Measurements from ENCODE around the gene CCDC88C.
A peak's percentile ranks its signal among the peaks of the same experiment; 100 is the strongest.

Gene CCDC88C

GRCh38 chr14:91363776-91364523, 53.7 kb downstream of the CCDC88C start:
- no peak for DNase-seq

- no peak for DNase-seq
These were observed 56.3 kb downstream of the CCDC88C start for GRCh38 chr14:91361233-91361811.

- DNase-seq: no peak
These were observed 57.0 kb downstream of the CCDC88C start for GRCh38 chr14:91360490-91361232.

DNA sequence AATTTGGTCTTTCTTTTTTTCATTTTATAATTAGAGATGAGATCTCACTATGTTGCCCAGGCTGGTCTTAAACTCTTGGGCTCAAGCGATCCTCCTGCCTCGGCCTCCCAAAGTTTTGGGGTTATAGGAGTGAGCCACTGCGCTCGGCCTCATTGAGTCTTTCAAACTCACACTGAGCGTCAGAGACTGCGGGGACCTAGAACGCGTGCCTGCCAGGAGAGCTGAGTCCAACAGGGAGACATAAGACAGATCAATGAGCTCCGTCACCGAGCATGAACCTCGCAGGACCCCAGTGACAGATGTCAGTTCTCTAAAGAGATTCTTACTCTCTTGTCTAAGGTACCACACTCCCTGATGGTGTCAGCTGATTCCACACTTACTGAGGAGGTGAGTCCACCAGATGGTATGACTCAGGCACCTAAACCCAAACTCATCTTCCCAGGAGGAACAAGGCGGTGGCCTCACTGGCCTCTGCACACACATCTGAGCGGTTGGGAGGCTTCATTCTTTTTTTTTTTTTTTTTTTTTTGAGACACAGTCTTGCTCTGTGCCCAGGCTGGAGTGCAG, 58.9 kb downstream of the CCDC88C start:
- DNase-seq: no peak

DNA sequence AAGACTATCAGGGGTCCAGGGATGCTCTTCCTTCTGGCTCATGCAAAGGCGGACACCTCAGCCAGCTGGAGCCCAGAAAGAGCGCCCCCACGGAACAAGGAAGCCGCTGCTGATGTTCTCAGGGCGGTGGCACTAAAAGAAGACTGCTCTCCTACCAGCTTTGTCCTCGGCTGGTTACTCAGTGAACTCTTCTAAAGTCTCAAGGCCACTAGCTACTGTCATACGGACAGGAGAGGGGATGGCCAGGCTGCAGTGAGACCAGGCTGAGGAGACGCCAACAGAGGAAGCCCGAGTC, 59.6 kb downstream of the CCDC88C start:
- DNase-seq: no peak

DNA sequence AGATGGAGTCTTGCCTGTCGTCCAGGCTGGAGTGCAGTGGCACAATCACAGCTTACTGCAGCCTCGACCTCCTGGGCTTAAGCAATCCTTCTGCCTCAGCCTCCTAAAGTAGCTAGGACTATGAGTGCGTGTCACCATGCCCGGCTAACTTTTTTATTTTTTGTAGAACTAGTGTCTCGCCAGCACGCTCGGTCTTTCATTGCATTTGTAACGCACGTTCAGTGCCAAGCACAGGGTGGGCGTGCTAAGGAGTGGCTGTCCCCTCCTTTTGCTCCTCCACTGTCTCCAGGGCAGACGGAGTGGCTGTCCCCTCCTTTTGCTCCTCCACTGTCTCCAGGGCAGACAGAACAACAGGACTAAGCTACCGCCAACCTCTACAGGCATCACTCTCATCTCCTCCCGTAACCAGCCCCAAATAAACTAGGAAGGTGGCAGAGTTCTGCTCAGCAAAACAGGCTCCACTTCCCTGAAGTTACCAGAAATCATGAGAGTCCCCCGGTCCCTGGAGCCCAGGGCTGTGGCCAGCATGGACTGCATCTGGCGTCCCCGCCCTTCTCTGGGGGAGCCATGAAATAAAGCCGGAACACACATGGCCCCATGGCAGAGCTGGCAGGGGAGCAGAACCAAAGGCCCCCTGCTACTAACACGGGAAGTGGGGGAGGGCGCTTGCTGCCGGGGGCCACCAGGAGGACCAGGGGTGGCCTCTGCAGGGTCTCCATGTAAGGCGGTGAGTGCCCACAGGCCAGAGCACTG, 60.2 kb downstream of the CCDC88C start:
- DNase-seq: no peak

- DNase-seq: no peak
These were observed 61.3 kb downstream of the CCDC88C start for GRCh38 chr14:91356181-91356763.

- peak; percentile 74 for DNase-seq
These were observed 62.5 kb downstream of the CCDC88C start for GRCh38 chr14:91354979-91355685.

- no peak for DNase-seq
These were observed 63.3 kb downstream of the CCDC88C start for GRCh38 chr14:91354221-91354916.

DNA sequence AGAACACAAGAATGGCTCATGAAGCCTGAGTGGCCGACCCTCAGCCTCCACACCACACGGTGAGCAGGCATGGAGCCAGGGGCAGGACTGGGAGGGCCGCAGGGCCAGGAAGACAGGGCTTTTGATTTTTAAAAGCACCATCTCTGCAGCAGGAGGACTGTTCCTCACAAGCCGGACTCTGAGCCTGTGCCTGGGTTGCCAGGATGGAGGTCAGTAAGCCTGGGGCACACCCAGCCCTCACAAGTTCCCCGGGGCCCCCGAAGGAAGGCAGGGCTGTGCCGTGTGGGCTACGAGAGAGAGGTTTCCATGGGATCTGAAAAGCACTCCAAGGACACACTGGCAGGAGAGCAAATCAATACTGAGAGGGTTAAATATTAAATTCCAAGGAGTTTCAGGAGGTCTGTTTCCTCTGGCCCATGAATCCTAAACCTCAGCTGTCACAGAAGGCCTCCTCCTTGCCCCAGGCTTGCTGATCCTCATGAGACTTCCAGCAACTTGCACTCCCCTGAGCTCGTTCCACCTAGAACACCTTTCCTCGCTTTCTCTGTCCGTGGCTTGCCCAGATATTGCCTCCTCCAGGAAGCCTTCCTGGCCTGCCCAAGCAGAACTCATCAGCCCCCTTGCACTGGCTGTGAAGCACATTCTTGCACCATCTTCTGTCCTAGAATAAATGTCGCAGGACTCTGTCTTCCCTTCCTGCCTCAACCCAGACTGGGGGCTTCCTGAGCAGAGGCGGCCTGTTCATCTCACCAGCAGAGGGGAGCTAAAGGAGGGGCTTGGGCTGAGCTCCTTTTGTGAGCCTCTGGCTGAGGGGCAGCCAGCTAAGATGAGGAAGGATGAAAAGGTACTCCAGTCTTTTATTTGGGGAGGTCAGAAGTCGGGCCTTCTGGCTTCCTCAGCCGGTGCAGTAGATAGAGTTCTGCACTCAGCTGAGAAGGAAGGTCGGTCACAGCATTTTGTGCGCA, 64.6 kb downstream of the CCDC88C start:
- no peak for DNase-seq

DNA sequence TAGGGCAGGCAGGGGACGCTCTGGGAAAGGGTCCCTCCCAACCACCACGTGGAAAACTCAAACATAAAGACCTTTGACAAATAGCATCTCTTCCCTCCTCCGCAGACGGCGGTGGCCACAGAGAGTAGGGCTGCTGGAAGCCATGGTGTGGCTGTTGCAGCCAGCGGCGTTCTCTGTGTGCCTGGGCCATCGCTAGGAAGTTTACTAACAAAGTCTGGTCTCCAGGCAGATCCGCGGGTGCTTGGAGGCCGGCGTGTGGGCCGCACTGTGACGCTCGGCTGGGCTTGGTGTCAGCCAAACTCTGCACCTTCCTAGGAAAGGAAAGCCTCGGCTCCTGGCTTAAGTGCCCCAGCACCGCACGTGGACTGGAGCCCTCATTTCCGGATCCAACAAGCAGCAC, 65.6 kb downstream of the CCDC88C start:
- no peak for DNase-seq

DNA sequence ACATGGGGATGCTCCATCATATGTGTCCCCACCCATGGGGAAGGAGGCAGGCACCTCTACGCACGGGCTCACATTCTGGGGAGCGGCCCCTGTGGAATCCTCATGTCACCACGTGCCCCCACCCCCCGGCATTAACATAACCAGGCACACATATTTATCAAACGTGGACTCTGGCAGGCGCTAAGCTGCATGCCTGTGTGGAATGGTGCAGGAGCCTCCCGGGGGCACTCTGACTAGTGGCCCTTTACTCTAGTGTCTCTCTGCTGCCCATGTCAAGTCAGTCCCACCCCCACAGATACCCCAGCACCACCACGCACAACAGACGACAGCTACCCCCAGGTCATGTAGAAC, 66.1 kb downstream of the CCDC88C start:
- no peak for DNase-seq

- DNase-seq: peak; percentile 79
These were observed 66.7 kb downstream of the CCDC88C start for GRCh38 chr14:91350813-91351511.

DNA sequence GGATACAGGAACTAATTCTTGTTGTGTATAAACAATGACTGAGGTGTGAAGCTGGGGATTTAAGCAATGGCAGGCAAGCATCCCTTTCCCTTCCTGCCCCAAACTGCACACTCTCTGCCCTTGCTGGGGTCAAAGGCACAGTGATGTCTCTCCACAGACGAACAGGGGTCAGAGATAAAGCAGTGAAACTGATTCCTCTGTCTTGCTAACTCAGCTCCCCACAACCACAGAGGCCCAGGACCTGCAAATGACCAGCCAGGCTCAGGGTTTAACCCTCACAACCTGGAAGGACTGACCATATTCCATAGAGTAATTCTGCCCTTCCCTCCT, 67.2 kb downstream of the CCDC88C start:
- DNase-seq: no peak

DNA sequence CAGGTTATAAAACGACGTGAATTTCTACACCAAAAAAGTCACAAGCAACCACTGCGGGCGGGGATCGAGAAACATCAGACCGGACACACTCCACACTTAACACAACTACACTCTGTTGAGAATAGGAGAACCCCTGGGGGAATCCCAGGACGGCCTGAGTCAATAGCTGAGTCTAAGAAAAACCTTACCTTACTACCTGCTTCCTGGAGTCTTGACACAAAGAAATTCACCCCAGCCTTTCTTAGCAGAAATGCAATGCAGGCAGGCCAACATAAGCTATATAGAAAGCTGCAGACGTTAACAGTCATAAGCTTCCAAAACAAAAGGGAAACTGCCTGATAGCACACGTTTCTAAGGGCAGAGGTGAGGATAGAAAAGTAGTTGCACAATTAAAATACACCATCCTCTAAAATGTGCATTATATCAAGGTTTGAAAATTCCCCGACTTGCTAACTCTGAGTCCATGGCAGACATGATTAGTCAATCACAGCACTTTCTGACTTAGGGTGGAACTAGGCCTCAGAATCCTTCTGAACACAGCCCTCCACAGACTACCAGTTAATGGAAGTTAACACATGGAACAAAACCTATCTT, 68.0 kb downstream of the CCDC88C start:
- DNase-seq: peak; percentile 74

GRCh38 chr14:91348845-91349465, 68.7 kb downstream of the CCDC88C start:
- no peak for DNase-seq

GRCh38 chr14:91346838-91347173, 70.8 kb downstream of the CCDC88C start:
- DNase-seq: no peak

DNA sequence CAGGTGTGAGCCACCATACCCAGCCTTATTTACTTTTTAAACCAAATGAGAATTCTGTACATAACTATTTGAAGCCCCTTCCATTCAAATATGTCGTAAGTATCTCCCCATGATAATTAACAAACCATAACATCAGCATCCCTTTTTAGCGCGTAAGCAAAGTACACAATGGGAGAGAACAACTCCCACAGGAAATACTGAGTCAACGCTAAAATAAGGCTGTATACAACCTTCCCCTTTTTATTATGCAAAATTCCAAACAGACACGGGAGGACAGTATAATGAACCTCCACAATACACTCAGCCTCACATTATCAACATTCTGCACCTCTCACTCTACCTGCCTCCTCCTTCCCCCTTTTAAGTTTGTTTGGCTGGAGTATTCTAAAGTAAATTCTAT, 73.5 kb downstream of the CCDC88C start:
- DNase-seq: no peak

DNA sequence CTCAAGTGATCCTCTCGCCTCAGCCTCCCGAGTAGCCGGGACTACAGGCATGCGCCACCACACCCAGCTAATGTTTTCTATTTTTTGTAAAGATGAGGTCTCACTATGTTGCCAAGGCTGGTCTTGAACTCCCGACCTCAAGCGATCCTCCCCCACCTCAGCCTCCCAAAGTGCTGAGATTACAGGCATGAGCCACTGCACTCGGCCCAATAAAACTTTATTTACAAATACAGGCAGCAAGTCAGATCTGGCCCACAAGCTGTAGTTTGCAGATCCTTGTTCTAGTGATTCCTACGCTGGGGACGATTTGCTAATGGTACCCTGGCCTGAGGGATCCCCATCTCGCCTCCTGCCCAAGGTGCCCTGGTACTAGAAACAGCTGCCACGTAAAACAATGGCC, 74.6 kb downstream of the CCDC88C start:
- no peak for DNase-seq

Data from stimulated activated CD8-positive, alpha-beta memory T cell treated with anti-CD3 and anti-CD28 coated beads, Interleukin-4, amount 100 ng/mL, for 48 hours (primary cell).